ENCODE measurements around the gene IARS1. TPM values are rescaled to one million over a fixed set of nuclear protein-coding genes. Genes with fewer than 3 reads are reported as not detected.

IARS1 gene
- polyA plus RNA-seq, 1 donor from 2014 or later: 64.4 TPM

DNA sequence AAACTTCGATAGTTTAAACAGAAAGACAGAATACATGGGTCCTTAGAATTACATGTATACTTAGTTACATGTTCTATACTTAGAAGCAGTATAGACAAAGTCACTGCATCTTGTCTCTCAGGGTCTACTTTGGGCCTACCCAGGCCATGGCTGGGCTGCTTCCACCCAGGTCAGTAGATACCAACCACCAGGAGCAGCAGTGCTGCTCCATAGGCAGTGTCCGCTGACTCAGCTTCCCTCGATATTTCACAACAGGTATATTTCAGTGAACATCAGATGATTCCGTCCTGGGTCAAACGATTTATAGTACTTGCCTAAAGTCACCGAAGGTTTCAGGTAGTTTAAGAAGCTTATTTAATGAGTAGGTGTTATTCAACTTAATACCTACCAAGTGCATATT lies 18.0 kb downstream of the IARS1 start:
- Histone ChIP-seq H3K4me2 (ENCODE audit: low read length) (no peak overlapping the region), H3K79me2 (replicated peaks; ENCODE audit: insufficient read depth, low read length) (no peaks in the 10 kb centered on the region), H3F3A (ENCODE audit: insufficient read depth, low read length, poor library complexity, severe bottlenecking) (no peaks in the 10 kb centered on the region), H3K27me3 (ENCODE audit: insufficient read depth, low read depth, low read length) (no peaks in the 10 kb centered on the region), H3K9me3 (ENCODE audit: low read length) (no peaks in the 10 kb centered on the region), H4K20me1 (ENCODE audit: insufficient read depth) (no peaks in the 10 kb centered on the region), H3K9ac (ENCODE audit: low read length) (no peak overlapping the region), H3K36me3 (ENCODE audit: insufficient read depth, low read length) (peaks cover 7% of the 10 kb centered on the region), H2AFZ (ENCODE audit: low read depth, low read length) (no peak overlapping the region), H3K9me2 (ENCODE audit: insufficient read depth, low read length) (no peaks in the 10 kb centered on the region), H3K27ac (ENCODE audit: low read length) (no peak overlapping the region), H3K4me3 (ENCODE audit: low read length) (no peak overlapping the region)
- no peak for TF ChIP-seq POLR2AphosphoS5 (IDR thresholded peaks at IDR 0.05)
- no peak for TF ChIP-seq EZH2 (IDR thresholded peaks at IDR 0.05; ENCODE audit: borderline replicate concordance, insufficient read depth, low read length, poor library complexity, severe bottlenecking)
- no peak for TF ChIP-seq TAF1 (IDR thresholded peaks at IDR 0.05; ENCODE audit: low read depth)
- no peak for TF ChIP-seq MXI1 (conservative IDR thresholded peaks at IDR 0.05; ENCODE audit: poor library complexity, severe bottlenecking)
- TF ChIP-seq RAD21 (conservative IDR thresholded peaks at IDR 0.05): no peak
- no peak for TF ChIP-seq EP300 (conservative IDR thresholded peaks at IDR 0.05; ENCODE audit: poor library complexity, severe bottlenecking)
- TF ChIP-seq, protein P1, sequence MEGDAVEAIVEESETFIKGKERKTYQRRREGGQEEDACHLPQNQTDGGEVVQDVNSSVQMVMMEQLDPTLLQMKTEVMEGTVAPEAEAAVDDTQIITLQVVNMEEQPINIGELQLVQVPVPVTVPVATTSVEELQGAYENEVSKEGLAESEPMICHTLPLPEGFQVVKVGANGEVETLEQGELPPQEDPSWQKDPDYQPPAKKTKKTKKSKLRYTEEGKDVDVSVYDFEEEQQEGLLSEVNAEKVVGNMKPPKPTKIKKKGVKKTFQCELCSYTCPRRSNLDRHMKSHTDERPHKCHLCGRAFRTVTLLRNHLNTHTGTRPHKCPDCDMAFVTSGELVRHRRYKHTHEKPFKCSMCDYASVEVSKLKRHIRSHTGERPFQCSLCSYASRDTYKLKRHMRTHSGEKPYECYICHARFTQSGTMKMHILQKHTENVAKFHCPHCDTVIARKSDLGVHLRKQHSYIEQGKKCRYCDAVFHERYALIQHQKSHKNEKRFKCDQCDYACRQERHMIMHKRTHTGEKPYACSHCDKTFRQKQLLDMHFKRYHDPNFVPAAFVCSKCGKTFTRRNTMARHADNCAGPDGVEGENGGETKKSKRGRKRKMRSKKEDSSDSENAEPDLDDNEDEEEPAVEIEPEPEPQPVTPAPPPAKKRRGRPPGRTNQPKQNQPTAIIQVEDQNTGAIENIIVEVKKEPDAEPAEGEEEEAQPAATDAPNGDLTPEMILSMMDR (IDR thresholded peaks at IDR 0.05; ENCODE audit: poor library complexity, severe bottlenecking): no peak
- TF ChIP-seq, protein P2, sequence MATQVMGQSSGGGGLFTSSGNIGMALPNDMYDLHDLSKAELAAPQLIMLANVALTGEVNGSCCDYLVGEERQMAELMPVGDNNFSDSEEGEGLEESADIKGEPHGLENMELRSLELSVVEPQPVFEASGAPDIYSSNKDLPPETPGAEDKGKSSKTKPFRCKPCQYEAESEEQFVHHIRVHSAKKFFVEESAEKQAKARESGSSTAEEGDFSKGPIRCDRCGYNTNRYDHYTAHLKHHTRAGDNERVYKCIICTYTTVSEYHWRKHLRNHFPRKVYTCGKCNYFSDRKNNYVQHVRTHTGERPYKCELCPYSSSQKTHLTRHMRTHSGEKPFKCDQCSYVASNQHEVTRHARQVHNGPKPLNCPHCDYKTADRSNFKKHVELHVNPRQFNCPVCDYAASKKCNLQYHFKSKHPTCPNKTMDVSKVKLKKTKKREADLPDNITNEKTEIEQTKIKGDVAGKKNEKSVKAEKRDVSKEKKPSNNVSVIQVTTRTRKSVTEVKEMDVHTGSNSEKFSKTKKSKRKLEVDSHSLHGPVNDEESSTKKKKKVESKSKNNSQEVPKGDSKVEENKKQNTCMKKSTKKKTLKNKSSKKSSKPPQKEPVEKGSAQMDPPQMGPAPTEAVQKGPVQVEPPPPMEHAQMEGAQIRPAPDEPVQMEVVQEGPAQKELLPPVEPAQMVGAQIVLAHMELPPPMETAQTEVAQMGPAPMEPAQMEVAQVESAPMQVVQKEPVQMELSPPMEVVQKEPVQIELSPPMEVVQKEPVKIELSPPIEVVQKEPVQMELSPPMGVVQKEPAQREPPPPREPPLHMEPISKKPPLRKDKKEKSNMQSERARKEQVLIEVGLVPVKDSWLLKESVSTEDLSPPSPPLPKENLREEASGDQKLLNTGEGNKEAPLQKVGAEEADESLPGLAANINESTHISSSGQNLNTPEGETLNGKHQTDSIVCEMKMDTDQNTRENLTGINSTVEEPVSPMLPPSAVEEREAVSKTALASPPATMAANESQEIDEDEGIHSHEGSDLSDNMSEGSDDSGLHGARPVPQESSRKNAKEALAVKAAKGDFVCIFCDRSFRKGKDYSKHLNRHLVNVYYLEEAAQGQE (IDR thresholded peaks at IDR 0.05; ENCODE audit: borderline replicate concordance): no peak
- no peak for TF ChIP-seq SMC3 (conservative IDR thresholded peaks at IDR 0.05; ENCODE audit: poor library complexity)

DNA sequence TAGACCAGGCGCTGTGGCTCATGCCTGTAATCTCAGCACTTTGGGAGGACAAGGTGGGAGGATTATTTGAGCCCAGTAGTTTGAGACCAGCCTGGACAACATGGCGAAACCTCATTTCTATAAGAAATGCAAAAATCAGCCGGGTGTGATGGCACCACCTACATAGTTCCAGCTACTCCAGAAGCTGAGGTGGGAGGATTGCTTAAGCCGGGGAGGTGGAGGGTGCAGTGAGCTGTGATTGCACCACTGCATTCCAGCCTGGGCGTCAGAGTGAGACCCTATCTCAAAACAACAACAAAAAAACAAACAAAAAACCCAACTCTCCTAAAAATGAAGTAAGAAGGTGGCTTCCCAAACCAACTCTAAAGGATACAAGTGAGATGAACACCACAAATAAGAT lies 23.0 kb downstream of the IARS1 start:
- Histone ChIP-seq H3K9me2 (ENCODE audit: insufficient read depth, low read length) (no peaks in the 10 kb centered on the region), H4K20me1 (ENCODE audit: insufficient read depth) (no peaks in the 10 kb centered on the region), H2AFZ (ENCODE audit: low read depth, low read length) (no peak overlapping the region), H3K4me2 (ENCODE audit: low read length) (no peak overlapping the region), H3K79me2 (replicated peaks; ENCODE audit: insufficient read depth, low read length) (no peaks in the 10 kb centered on the region), H3F3A (ENCODE audit: insufficient read depth, low read length, poor library complexity, severe bottlenecking) (no peaks in the 10 kb centered on the region), H3K9ac (ENCODE audit: low read length) (no peak overlapping the region), H3K4me3 (ENCODE audit: low read length) (no peak overlapping the region), H3K27ac (ENCODE audit: low read length) (no peak overlapping the region), H3K36me3 (ENCODE audit: insufficient read depth, low read length) (peaks cover 19% of the 10 kb centered on the region), H3K27me3 (ENCODE audit: insufficient read depth, low read depth, low read length) (no peaks in the 10 kb centered on the region), H3K9me3 (ENCODE audit: low read length) (no peaks in the 10 kb centered on the region)
- no peak for TF ChIP-seq TAF1 (IDR thresholded peaks at IDR 0.05; ENCODE audit: low read depth)
- no peak for TF ChIP-seq SMC3 (conservative IDR thresholded peaks at IDR 0.05; ENCODE audit: poor library complexity)
- no peak for TF ChIP-seq EP300 (conservative IDR thresholded peaks at IDR 0.05; ENCODE audit: poor library complexity, severe bottlenecking)
- no peak for TF ChIP-seq MXI1 (conservative IDR thresholded peaks at IDR 0.05; ENCODE audit: poor library complexity, severe bottlenecking)
- no peak for TF ChIP-seq EZH2 (IDR thresholded peaks at IDR 0.05; ENCODE audit: borderline replicate concordance, insufficient read depth, low read length, poor library complexity, severe bottlenecking)
- no peak for TF ChIP-seq POLR2AphosphoS5 (IDR thresholded peaks at IDR 0.05)
- TF ChIP-seq, protein P1 (IDR thresholded peaks at IDR 0.05; ENCODE audit: poor library complexity, severe bottlenecking): no peak
- no peak for TF ChIP-seq RAD21 (conservative IDR thresholded peaks at IDR 0.05)
- TF ChIP-seq, protein P2 (IDR thresholded peaks at IDR 0.05; ENCODE audit: borderline replicate concordance): no peak
